ENCODE measurements around the gene PLD1.
A peak's percentile ranks its signal among the peaks of the same experiment; 100 is the strongest.

PLD1 gene

GRCh38 chr3:171790898-171791691, 19.2 kb downstream of the PLD1 start:
- DNase-seq = no peak

GRCh38 chr3:171790574-171790897, 19.7 kb downstream of the PLD1 start:
- DNase-seq = no peak

GRCh38 chr3:171789759-171790505, 20.4 kb downstream of the PLD1 start:
- DNase-seq = no peak

DNA sequence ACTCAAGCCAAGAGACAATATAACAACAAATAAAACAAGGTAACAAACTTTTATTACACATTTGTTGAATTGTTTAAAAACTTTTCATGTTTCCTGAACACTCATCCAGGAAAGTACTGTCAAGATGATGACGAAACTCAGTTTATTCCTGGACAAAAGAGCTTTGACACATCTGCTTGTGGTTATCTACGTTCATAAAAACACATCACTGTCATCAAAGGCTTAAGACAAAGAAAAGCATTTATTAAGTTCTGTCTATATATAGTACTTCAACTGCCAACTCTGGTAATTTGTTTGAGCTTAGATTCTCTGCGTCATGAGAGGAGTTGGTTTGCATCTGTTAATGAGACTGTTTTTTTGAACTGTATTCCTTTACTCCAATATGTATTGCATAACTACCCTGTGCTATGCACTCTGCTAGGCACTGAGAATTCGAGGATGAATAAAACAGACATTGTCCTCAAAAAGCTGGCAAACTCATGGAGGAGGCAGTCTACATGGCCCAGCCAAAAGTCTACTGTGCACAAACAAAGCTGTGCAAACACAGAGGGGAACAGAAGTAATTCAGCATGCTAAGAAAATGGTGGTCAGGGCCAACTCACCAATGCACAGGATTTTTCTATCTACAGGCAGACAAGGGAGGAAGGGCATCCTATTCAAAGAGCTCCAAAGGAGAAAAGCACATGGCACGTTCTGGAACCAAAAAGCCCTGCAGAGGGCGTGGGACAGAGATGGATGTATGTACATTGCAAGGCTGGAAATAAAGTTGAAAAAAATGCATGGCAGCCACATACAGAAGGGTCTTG, 21.5 kb downstream of the PLD1 start:
- DNase-seq = no peak

DNA sequence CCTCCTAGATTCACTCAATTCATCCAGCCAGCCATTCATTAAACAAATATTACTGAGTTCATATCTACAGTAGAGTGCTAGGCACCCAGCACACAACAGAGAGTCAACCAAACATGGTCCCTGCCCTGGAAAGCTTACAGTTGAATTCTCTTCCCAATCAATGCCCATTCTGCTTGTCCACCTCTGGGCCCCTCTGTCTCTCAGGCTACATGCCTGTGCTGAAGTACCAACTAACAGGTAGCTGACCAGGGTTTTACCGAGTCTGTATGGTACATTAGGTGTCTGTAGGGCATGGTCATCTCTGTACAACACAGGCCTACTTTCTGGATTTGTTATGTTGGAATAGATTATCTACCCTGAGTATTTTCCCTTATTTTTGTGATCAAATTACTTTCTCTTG, 23.3 kb downstream of the PLD1 start:
- DNase-seq = no peak

GRCh38 chr3:171784937-171785336, 25.3 kb downstream of the PLD1 start:
- no peak for DNase-seq

DNA sequence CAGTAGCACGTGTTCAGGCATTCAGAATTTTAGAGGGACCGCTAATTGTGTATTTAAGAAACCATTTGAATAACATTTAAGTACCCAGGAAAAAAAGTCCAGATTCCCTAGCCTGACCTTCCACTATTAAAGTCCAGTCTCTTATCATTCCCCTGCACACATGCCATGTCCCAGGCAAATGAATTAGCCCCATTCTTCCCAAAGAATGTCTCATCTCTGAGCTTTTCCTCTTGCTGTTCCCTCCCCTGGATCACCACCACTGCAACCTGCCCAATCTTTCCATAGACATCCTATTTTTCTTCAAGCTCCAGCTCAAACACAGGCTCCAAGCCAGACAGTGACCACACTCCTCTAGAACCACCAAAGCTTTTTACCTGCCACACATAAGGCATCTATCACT, 25.9 kb downstream of the PLD1 start:
- DNase-seq = no peak

DNA sequence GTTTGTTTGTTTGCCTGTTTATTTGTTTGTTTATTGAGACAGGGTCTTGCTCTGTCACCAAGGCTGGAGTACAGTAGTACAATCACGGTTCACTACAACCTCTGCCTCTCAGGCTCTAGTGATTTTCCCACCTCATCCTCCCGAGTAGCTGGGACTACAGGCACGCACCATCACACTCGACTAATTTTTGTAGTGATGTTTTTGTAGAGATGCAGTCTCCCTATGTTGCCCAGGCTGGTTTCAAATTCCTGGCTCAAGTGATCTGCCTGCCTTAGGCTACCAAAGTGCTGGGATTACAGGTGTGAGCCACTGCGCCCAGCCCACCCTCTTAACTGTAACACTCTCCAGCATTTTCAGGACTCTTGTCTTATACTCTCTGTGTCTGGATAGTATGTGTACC, 26.7 kb downstream of the PLD1 start:
- DNase-seq = no peak

DNA sequence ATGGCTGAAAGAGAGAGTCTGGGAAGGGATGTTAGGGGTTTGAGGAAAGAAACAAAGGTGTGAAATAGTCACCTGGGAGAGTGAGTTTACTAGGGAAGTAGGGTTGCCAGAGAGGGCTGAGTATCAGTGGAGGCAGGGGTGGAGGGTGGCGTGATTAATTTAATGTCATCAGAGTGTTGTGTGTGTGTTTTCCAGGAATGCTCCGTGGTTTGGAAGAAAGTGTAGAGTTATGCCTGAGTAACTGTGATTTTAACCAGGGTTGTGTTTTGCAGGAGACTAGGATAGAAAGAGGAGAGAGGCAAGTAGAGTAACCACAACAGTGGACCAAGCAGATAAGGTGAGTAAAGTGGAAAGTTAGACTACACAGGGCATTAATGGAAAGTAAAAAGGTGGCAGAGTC, 27.2 kb downstream of the PLD1 start:
- DNase-seq = no peak

DNA sequence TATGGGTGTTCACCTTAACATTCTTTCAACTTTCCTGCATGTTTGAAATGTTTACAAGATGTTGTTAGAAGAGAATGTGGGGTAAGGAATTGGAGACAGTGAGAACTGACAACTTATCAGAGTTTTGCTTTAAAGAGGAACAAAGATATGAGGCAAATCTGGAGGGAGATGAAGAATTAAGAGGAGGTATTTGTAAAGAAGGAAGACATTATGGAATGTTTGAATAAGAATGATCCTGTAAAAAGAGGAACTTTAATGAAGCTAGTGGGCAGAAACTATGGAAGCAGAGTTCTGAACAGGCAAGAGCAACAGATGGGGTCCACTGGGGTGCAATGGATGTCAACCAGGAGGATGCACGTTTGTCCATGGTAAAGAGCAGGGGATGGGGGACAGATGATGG, 27.7 kb downstream of the PLD1 start:
- DNase-seq = no peak

DNA sequence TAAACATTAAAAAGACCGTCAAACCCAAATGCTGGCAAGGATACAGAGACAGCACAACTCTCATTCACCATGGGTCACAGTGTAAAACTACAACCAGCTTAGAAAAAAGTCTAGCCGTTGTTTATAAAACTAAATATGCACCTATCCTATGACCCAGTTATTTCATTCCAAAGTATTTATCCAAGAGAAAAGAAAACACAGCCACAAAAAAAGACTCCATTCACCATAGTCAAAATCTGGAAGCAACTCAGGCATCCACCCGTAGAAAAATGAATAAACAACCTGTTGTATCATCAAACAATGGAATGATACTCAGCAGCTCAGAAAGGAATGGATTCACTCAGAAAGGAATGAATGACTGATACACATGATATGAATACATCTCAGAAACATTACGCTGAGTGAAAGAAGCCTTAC, 28.6 kb downstream of the PLD1 start:
- no peak for DNase-seq

GRCh38 chr3:171778493-171778892, 31.8 kb downstream of the PLD1 start:
- DNase-seq = no peak

DNA sequence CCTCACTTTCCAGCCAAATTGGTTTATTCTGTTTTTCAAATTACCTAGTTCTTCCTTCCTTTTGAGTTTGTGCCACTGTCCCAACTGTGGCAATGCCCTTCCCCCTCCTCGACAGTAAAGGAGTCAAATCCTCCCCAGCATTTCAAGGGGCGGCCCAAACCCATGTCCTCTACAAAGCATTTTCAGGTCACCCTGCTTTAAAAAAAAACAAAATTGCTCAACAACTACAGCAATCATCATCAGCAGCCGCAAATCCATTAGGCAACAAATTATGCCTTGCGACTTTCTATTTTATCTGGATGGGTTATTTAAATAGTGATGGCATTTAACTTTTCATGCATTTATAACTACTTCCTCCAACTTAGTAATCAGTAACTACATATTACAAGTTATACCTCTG, 32.7 kb downstream of the PLD1 start:
- DNase-seq = no peak

DNA sequence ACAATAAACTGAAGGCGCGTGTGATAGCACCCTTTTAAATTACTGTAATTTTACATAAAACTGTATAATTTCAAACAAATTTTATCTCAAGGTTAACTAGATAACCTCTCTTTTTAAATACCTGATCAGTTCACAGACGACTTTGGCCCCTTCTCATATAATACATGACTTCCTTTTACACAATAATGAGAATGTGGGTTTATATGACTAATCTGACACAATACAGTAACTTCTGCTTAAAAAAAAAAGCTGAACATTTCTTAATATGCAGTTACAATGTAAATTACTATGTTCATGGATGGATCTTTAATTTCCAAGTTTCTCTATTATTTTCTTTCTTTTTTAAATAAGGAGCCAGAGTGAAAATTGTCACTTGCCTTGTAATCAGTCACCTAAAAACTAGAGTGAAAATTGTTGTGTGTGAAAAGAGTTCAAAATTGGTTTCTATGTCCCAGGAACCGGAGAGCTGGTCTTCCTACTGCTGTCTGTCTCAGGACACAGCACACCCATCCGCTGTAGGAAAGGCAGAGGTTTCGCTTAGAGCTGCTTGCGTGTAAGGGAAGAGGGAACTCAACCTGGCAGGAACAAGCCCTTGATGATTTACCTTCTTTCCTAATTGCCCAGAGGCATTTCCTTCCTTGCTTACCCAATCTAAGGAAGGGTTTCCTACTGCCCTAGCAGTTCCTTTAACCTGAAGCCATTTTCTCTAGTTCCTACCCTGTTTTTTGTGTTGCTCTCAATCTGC, 33.3 kb downstream of the PLD1 start:
- DNase-seq = no peak

GRCh38 chr3:171776411-171776810, 33.9 kb downstream of the PLD1 start:
- no peak for DNase-seq

GRCh38 chr3:171775943-171776342, 34.3 kb downstream of the PLD1 start:
- DNase-seq = no peak

DNA sequence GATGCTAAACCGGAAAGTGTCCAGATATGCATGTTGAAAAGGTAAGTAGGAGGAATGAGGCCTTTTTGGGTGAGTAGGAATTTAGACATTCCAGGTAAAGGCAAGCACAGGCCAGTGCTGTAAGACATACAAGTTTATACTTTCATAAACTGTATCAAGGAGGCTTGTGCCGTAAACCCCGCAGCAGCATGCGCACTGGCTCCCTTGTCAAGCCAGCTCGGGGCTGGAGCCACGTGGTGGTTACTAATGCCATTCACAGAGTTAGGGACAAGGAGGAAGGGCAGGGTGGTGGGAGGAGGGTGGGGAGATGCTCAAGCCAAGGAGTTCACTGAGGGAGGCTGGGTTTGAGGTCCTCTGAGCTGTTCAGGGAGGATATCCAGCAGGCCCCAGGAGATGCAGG, 35.8 kb downstream of the PLD1 start:
- no peak for DNase-seq

- peak; percentile 52 for DNase-seq
Measured at GRCh38 chr3:171772427-171773056, 37.7 kb downstream of the PLD1 start.

- DNase-seq = no peak
Measured at GRCh38 chr3:171770689-171771620, 39.3 kb downstream of the PLD1 start.

DNA sequence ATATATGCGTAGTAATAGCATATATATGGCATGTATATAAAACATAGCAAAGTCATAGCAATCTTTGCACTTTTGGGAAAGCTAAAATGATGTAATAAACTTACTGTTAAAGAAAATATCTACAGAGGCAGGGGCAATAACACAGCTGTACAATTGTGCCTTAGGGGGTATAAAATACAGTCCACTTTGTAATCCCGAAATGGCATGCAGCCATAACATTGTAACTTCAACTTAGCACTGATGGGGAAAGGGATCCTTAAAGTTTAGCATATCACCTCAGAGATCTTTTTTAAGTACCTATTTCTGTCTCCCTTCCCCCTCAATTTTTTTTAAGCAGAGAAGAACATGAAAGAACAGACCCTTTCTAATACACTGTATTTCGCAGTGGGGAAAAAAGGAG, 40.8 kb downstream of the PLD1 start:
- DNase-seq = no peak

DNA sequence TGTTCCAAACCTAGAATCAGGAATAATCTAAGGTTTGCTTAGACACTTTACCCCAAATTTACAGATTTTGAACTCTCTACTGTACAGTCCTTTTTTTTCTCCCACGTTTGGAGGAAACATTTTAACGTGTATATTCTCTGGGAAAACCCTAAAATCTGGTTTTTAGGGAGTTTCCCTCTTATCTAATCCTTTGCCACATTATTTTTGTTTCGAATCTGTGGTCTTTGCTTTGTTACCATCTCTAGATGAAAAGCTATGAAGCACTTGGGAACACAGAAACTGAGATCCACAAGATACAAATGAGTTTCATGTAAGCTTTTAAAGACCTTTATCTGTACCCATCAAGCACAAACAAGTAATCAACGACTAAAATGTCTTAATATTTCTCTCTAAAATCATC, 41.3 kb downstream of the PLD1 start:
- no peak for DNase-seq
